Caco-2 (cell line): ENCODE measurements around the gene B4GALNT2. TPM values are rescaled to one million over a fixed set of nuclear protein-coding genes. Genes with fewer than 3 reads are reported as not detected.

Experiments
- BruUV-seq: library from RNA; stranded (reverse); fragments of 400-500 nt; replicated peaks from 2 replicates; lab custom pipeline; 2021; lab: Mats Ljungman, UMichigan
- CTCF ChIA-PET: fragments of 300-600 bp; sonication (Branson Sonifier 250); formaldehyde crosslinking; loops from one replicate; lab custom pipeline; 2022; ENCODE audit warnings: antibody characterized with exemption; lab: Charles Lee
- POLR2A ChIA-PET: fragments of 300-600 bp; sonication (Branson Sonifier 250); formaldehyde crosslinking; loops from one replicate; lab custom pipeline; 2022; ENCODE audit warnings: antibody characterized with exemption; lab: Charles Lee
- DNase-seq, 2 experiments: peaks; one replicate each; pipeline versions ENCODE4 v3.0.0 to v3.0.0-alpha.2; 2020 to 2022
- H3K27me3 ChIP-seq: replicated peaks from 2 replicates; pipeline ENCODE4 v1.6.0; 2011; ENCODE audit warnings: low read length; ENCODE audit not compliant: control insufficient read depth, insufficient read depth
- H3K36me3 ChIP-seq: 2 replicates; pipeline ENCODE4 v1.5.1; 2011; ENCODE audit warnings: low read length; ENCODE audit not compliant: control insufficient read depth, insufficient read depth
- H3K4me1 ChIP-seq: fragments of 250-450 bp; sonication (Bioruptor Pico); 2 replicates; pipeline ENCODE4 v1.5.1; 2020; ENCODE audit warnings: mild to moderate bottlenecking
- H3K4me3 ChIP-seq: 2 replicates; pipeline ENCODE4 v1.5.1; 2011; ENCODE audit warnings: low read depth, mild to moderate bottlenecking, control low read depth, low read length
- H3K9me3 ChIP-seq: fragments of 250-450 bp; sonication (Bioruptor Pico); 2 replicates; pipeline ENCODE4 v1.5.1; 2020; ENCODE audit warnings: mild to moderate bottlenecking, moderate library complexity
- H3K27ac Mint-ChIP-seq: one replicate; pipeline ENCODE4 v1.8.0; 2022; ENCODE audit warnings: mixed read lengths; ENCODE audit not compliant: unreplicated experiment
- H3K27me3 Mint-ChIP-seq: one replicate; pipeline ENCODE4 v1.8.0; 2022; ENCODE audit warnings: mixed read lengths; ENCODE audit not compliant: insufficient read depth, unreplicated experiment
- H3K36me3 Mint-ChIP-seq: one replicate; pipeline ENCODE4 v1.8.0; 2022; ENCODE audit warnings: mild to moderate bottlenecking, mixed read lengths; ENCODE audit not compliant: insufficient read depth, unreplicated experiment
- H3K4me1 Mint-ChIP-seq: one replicate; pipeline ENCODE4 v1.8.0; 2022; ENCODE audit warnings: low read depth, mixed read lengths; ENCODE audit not compliant: unreplicated experiment
- H3K4me3 Mint-ChIP-seq: one replicate; pipeline ENCODE4 v1.8.0; 2022; ENCODE audit warnings: mild to moderate bottlenecking, moderate library complexity, mixed read lengths; ENCODE audit not compliant: unreplicated experiment
- H3K9me3 Mint-ChIP-seq: one replicate; pipeline ENCODE4 v1.8.0; 2022; ENCODE audit warnings: mixed read lengths; ENCODE audit not compliant: unreplicated experiment
- CTCF ChIP-seq, 2 experiments: fragments of 200-600 bp in 1 of 2; IDR thresholded peaks; 1 replicate in 1 of 2; 2 replicates in 1 of 2; pipeline versions ENCODE4 v1.5.1 to v1.8.0; 2011 to 2022; ENCODE audit warnings: antibody characterized with exemption in 1 of 2, control low read depth in 1 of 2, inconsistent platforms in 1 of 2, low read depth in 1 of 2, low read length in 1 of 2, mild to moderate bottlenecking in 1 of 2, moderate library complexity in 1 of 2; ENCODE audit not compliant: insufficient read depth in 1 of 2, severe bottlenecking in 1 of 2, unreplicated experiment in 1 of 2
- intact Hi-C: fragments of 100-400 bp; cut with micrococcal nuclease; formaldehyde crosslinking; loops from one replicate; pipeline ENCODE4 v1.10.0; 2022; ENCODE audit not compliant: unreplicated experiment
- total RNA-seq: library from RNA; stranded (reverse); gene quantifications from 2 replicates; pipeline ENCODE4 v1.2.3, GENCODE V29; 2022

The B4GALNT2 gene
- total RNA-seq, 1 experiment from 2014 or later, result 1.3 TPM

GRCh38 chr17:49218941-49219913 lies 86.7 kb downstream of the B4GALNT2 start:
- peaks cover 11% of the 10 kb centered on the region for H3K4me1 ChIP-seq

GRCh38 chr17:49219987-49220386 lies 87.4 kb downstream of the B4GALNT2 start:
- Mint-ChIP-seq H3K9me3 (no peaks in the 10 kb centered on the region), H3K4me1 (peaks cover 13% of the 10 kb centered on the region), H3K27me3 (peaks cover 13% of the 10 kb centered on the region), H3K36me3 (peaks cover 4% of the 10 kb centered on the region), H3K4me3 (no peak overlapping the region), H3K27ac (no peak overlapping the region)
- no peak for TF ChIP-seq CTCF (IDR thresholded peaks at IDR 0.05; ENCODE audit: insufficient read depth in 1 of 2, low read depth in 1 of 2, low read length in 1 of 2, severe bottlenecking in 1 of 2, unreplicated experiment in 1 of 2)
- BruUV-seq, result no TSS peak
- no peaks in the 10 kb centered on the region for H3K9me3 ChIP-seq
- H3K36me3 ChIP-seq, result no peaks in the 10 kb centered on the region
- ChIA-PET POLR2A (no interaction called here), CTCF (no interaction called here)
- H3K27me3 ChIP-seq, result peaks cover 6% of the 10 kb centered on the region
- peak in 1 of 2 experiments; percentile 50 for DNase-seq
- intact Hi-C loops, result loop anchor here (10.0 kb wide), 1 partner anchor 265 kb away; no protein-coding TSS in a partner anchor
- peaks cover 17% of the 10 kb centered on the region for H3K4me1 ChIP-seq
- no peak overlapping the region for H3K4me3 ChIP-seq

More at GRCh38 chr17:49218941-49219913, 86.7 kb downstream of the B4GALNT2 start:
- no peak overlapping the region for H3K27ac Mint-ChIP-seq
- peaks cover 13% of the 10 kb centered on the region for H3K4me1 Mint-ChIP-seq
- Histone ChIP-seq H3K36me3 (no peaks in the 10 kb centered on the region), H3K27me3 (0 out of 2 replicates have a peak, but pooled peaks cover 2% of the 10 kb centered on the region), H3K4me3 (no peak overlapping the region), H3K9me3 (no peaks in the 10 kb centered on the region)
- H3K36me3 Mint-ChIP-seq, result peaks cover 4% of the 10 kb centered on the region
- H3K9me3 Mint-ChIP-seq, result no peaks in the 10 kb centered on the region
- H3K4me3 Mint-ChIP-seq, result no peak overlapping the region
- peak; percentile 38 to 50 for TF ChIP-seq CTCF (IDR thresholded peaks at IDR 0.05; ENCODE audit: insufficient read depth in 1 of 2, low read depth in 1 of 2, low read length in 1 of 2, severe bottlenecking in 1 of 2, unreplicated experiment in 1 of 2)
- H3K27me3 Mint-ChIP-seq, result peaks cover 10% of the 10 kb centered on the region
- peak in 1 of 2 experiments; percentile 62 for DNase-seq
- intact Hi-C loops, result no loop called here
- no TSS peak for BruUV-seq
- ChIA-PET CTCF (no interaction called here), POLR2A (no interaction called here)

GRCh38 chr17:49223168-49223516 lies 90.6 kb downstream of the B4GALNT2 start:
- H3K36me3 Mint-ChIP-seq, result peaks cover 4% of the 10 kb centered on the region
- peaks cover 25% of the 10 kb centered on the region for H3K4me1 ChIP-seq
- H3K27me3 Mint-ChIP-seq, result peaks cover 19% of the 10 kb centered on the region
- H3K4me1 Mint-ChIP-seq, result peaks cover 21% of the 10 kb centered on the region
- H3K9me3 ChIP-seq, result no peaks in the 10 kb centered on the region
- no peaks in the 10 kb centered on the region for H3K9me3 Mint-ChIP-seq
- peaks cover 9% of the 10 kb centered on the region for H3K27me3 ChIP-seq
- POLR2A ChIA-PET, result no interaction called here
- no peak overlapping the region for H3K27ac Mint-ChIP-seq
- intact Hi-C loops, result loop anchor here (1.0 to 10.0 kb wide), 4 partner anchors 31 to 268 kb away; no protein-coding TSS in a partner anchor
- BruUV-seq, result no TSS peak
- H3K36me3 ChIP-seq, result no peaks in the 10 kb centered on the region
- CTCF ChIA-PET, result interaction anchor here (1.1 to 1.4 kb wide), 2 partner anchors 8 to 10 kb away, joined by 4 read pairs; no protein-coding TSS in a partner anchor
- H3K4me3 ChIP-seq, result peak overlapping the region; percentile 42
- H3K4me3 Mint-ChIP-seq, result peak overlapping the region; percentile 86
- TF ChIP-seq CTCF (IDR thresholded peaks at IDR 0.05; ENCODE audit: insufficient read depth in 1 of 2, low read depth in 1 of 2, low read length in 1 of 2, severe bottlenecking in 1 of 2, unreplicated experiment in 1 of 2), result no peak
- DNase-seq, result no peak
